Neuron (in vitro differentiated cells): ENCODE data around the gene TEDDM1.

Experiments used
- H2AFZ ChIP-seq: one replicate; pipeline ENCODE4 v1.6.1; 2013; ENCODE audit warnings: low read depth, mild to moderate bottlenecking, inconsistent platforms, low read length, moderate library complexity
- H3K27me3 ChIP-seq: one replicate; pipeline ENCODE4 v1.6.1; 2013; ENCODE audit warnings: low read length; ENCODE audit not compliant: insufficient read depth
- H3K36me3 ChIP-seq: one replicate; pipeline ENCODE4 v1.6.1; 2013; ENCODE audit warnings: low read length; ENCODE audit not compliant: insufficient read depth
- H3K4me1 ChIP-seq: one replicate; pipeline ENCODE4 v1.6.1; 2013; ENCODE audit warnings: low read length; ENCODE audit not compliant: insufficient read depth
- H3K4me3 ChIP-seq: 2 replicates; pipeline ENCODE4 v1.5.1; 2013; ENCODE audit warnings: mild to moderate bottlenecking, low read length, moderate library complexity
- H3K9me3 ChIP-seq: one replicate; pipeline ENCODE4 v1.6.1; 2013; ENCODE audit warnings: low read length

The TEDDM1 gene

DNA sequence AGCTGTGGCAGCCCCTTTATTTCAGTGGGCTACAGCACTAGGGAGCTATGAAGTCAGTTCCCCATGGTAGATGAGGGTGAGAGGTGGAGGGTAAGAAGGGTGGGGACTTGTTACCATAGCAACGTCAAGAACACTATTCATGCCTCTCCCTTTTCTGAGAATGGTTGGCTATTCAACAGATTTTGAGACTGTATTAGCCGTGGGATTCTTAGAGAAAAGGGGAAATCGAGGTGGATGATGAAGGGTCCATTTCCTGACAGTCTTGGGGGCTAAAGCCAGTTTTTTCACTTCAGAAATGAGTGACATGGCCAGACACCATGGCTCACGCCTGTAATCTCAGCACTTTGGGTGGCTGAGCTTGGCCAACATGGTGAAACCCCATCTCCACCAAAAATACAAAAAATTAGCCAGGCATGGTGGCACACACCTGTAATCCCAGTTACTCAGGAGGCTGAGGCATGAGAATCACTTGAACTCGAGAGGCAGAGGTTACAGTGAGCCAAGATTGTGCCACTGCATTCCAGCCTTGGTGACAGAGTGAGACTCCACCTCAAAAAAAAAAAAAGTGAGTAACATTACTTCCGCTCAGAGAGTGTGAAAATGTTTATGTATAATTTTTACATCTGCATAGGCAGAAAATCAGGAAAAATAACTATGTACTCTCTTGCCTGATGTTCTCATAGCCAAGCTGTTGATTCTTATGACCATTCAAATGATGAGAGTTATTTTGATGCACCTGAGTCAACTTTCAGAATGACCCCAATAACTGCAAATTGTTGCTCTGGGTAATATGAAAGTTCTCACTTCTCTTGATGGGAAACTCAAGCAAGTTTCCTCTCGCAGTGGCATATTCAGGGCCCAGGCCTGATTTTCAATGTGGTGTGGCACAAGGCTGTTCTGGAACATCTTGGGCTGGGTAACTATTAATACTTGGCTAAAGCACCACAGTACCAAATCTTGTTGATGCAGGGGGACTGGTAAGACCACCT is 26.3 kb upstream of the TEDDM1 start:
- Histone ChIP-seq H3K4me1 (no peaks in the 10 kb centered on the region), H3K27me3 (peaks cover 4% of the 10 kb centered on the region), H3K4me3 (no peak overlapping the region), H3K9me3 (no peaks in the 10 kb centered on the region), H2AFZ (no peak overlapping the region), H3K36me3 (no peaks in the 10 kb centered on the region)

DNA sequence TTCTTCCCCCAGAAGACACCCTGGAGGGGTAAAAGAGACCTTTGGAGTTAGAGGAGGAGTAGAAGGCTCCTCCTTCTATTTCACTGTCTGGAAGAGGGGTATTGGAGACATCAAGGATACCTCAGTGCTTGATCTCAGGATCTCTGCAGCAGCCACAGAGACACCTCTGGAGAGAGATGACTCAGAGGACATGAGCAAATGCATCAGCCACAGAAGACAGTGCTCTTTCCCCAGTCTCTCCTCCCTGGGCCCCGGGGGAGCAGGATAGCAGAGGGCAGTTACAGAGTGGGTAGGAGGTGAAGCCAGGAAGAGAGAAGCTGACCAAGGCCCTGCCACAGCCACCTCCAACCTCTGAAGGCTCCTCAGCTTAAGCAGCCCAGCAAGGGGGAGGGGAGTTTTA is 15.3 kb upstream of the TEDDM1 start:
- no peak overlapping the region for H3K4me3 ChIP-seq
- H3K9me3 ChIP-seq, result no peaks in the 10 kb centered on the region
- no peaks in the 10 kb centered on the region for H3K4me1 ChIP-seq
- no peaks in the 10 kb centered on the region for H3K36me3 ChIP-seq
- H2AFZ ChIP-seq, result no peak overlapping the region
- peaks cover 2% of the 10 kb centered on the region for H3K27me3 ChIP-seq

DNA sequence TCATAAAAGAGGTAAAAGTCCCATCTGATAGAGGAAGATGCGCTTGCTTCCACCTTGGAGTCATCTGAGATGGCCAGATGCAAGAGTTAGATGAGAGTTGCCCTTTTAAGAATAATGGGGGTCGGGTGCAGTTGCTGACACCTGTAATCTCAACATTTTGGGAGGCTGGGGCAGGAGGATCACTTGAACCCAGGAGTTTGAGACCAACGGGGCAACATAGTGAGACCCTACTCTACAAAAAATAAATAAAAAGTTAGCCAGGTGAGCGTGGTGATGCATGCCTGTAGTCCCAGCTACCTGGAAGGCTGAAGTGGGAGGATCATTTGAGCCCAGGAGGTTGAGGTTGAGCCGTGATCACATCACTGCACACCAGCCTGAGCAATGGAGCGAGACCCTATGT is 13.5 kb upstream of the TEDDM1 start:
- no peak overlapping the region for H2AFZ ChIP-seq
- no peak overlapping the region for H3K4me3 ChIP-seq
- no peaks in the 10 kb centered on the region for H3K4me1 ChIP-seq
- H3K36me3 ChIP-seq, result no peaks in the 10 kb centered on the region
- no peaks in the 10 kb centered on the region for H3K9me3 ChIP-seq
- peaks cover 2% of the 10 kb centered on the region for H3K27me3 ChIP-seq

DNA sequence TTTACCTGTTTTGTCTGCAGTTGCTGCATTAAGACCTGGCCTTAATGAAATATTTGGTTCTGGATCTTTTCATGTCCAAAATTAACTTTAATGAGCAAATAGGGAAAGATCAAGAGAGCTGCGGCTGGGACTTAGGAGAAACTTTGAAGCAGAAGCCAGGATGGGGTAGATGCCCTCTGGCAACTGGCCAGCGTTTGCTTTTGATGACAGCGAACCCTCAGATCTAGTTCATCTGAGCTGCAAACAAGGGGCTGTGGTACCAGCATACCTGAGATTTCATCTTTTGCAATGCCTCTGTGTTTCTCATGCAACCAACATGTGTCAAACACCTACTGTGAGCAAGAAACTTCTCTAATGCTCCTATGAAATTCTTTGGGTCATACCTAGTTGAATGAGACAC is 13.0 kb upstream of the TEDDM1 start:
- Histone ChIP-seq H3K4me1 (no peaks in the 10 kb centered on the region), H3K9me3 (no peaks in the 10 kb centered on the region), H3K4me3 (no peak overlapping the region), H3K27me3 (peaks cover 3% of the 10 kb centered on the region), H3K36me3 (no peaks in the 10 kb centered on the region), H2AFZ (no peak overlapping the region)

DNA sequence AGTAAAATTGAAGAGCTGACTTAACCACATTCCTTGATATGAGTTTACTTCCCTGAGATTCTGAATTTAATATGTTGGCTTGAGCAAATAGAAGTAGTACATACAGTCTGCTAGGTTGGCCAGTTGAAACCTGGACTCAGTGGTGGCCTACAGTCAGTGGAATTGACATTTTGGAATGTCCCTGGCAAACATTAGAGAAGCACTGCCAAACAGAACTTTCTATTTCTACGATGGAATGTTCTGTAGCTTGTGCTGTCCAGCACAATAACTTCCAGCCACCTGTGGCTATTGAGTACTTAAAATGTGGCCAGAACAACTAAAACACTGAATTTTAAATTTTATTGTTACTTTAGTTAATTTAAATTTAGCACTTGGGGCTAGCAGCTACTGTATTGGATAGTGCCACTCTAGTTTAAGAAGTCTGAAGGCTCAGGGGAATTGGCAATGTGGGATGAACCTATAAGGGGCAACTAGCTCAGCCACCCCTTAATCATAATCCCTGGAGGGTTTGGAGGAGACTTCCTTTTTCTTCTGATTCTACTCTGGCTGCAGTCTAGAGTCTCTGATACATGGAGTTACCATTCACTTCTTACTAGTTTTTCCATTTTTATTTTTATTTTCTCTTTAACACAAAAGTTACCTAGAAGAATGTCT is 10.3 kb upstream of the TEDDM1 start:
- H3K9me3 ChIP-seq, result no peaks in the 10 kb centered on the region
- no peaks in the 10 kb centered on the region for H3K4me1 ChIP-seq
- no peak overlapping the region for H3K4me3 ChIP-seq
- no peaks in the 10 kb centered on the region for H3K36me3 ChIP-seq
- H2AFZ ChIP-seq, result no peak overlapping the region
- H3K27me3 ChIP-seq, result peaks cover 2% of the 10 kb centered on the region

DNA sequence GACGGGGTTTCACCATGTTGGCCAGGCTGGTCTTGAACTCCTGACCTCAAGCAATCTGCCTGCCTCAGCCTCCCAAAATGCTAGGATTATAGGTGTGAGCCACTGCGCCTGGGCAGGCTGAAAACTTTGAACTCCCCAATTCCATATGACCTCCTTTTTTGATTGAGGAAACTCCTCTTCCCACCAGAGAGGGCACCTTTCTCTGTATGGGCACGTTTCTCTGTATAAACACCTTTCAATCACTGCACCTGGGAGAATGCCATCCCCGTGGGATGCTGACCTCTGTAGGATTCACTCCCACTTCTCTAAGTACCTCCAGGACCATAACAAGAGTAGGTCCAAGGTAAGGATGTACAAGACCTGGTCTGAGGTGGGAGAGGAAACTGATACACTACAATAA is 9.7 kb upstream of the TEDDM1 start:
- Histone ChIP-seq H3K27me3 (peaks cover 2% of the 10 kb centered on the region), H3K4me3 (no peak overlapping the region), H3K36me3 (no peaks in the 10 kb centered on the region), H3K4me1 (no peaks in the 10 kb centered on the region), H3K9me3 (no peaks in the 10 kb centered on the region), H2AFZ (no peak overlapping the region)

DNA sequence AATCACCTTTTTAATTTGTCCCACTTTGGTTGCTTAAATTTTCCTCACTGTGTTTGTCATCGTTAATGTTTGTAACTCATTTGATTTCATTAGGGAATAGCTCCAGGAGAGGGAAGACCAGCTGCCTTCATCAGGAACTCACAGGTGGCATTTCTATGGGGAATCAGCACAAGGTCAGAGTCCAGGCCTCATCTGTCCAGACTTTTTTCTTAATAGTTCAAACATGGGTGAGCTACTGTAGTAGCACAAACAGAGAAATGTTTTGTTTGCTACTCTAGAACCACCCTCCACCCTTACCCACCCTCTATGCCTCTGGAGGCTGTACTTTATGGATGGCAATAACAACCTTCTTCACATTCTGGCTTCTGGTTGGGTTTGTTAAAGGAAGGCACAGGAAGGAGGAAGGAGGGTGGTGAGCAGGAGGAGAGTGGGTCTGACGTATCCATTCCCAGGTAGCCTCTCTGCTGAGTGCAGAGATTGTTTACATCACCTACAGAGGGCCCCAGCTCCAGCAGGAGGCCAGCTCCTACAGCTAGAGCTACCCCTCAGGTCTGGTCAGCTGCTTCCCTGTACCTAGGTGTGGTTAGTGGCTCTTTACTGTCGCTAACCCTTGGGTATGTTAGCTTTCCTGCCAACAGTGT is 8.1 kb upstream of the TEDDM1 start:
- Histone ChIP-seq H3K4me3 (no peak overlapping the region), H3K27me3 (peaks cover 2% of the 10 kb centered on the region), H2AFZ (no peak overlapping the region), H3K4me1 (no peaks in the 10 kb centered on the region), H3K36me3 (no peaks in the 10 kb centered on the region), H3K9me3 (no peaks in the 10 kb centered on the region)

DNA sequence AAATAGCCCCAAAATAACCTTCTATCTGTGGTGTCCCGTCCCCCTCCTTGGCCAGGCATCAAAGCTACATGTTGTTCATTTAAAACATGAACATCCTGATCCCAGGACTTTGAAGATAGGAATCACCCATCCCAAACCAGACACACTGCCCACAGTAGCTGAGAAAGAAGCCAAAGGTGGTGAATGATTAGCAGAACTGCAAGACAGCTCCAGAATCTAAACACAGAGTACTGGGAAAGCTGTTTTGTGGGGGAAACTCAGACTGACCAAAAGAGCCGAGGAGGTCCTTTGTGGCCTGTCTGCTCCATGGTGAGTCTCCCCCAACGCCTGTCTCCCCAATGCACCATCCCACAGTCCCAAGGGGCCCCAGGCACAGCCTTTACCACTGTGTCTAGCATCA is 7.3 kb upstream of the TEDDM1 start:
- H2AFZ ChIP-seq, result no peak overlapping the region
- H3K4me1 ChIP-seq, result no peaks in the 10 kb centered on the region
- no peak overlapping the region for H3K4me3 ChIP-seq
- no peaks in the 10 kb centered on the region for H3K9me3 ChIP-seq
- H3K36me3 ChIP-seq, result no peaks in the 10 kb centered on the region
- H3K27me3 ChIP-seq, result peaks cover 2% of the 10 kb centered on the region

DNA sequence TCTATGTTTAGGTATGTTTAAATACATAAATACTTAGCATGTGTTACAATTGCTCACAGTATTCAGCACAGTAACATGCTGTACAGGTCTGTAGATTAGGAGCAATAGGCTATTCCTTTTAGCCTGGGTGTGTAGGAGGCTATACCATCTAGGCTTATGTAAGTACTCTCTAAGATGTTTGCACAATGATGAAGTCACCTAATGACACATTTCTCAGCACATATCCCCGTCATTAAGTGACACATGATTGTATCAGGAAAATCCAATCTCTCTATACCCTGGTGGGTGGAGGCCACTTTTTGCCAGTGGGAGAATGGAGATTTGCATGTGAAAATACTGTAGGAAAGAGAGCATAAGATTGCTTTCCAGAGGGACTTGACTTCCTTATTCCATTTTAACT is 5.5 kb upstream of the TEDDM1 start:
- Histone ChIP-seq H3K4me3 (no peak overlapping the region), H3K27me3 (peaks cover 2% of the 10 kb centered on the region), H3K9me3 (no peaks in the 10 kb centered on the region), H2AFZ (no peak overlapping the region), H3K36me3 (no peaks in the 10 kb centered on the region), H3K4me1 (no peaks in the 10 kb centered on the region)

DNA sequence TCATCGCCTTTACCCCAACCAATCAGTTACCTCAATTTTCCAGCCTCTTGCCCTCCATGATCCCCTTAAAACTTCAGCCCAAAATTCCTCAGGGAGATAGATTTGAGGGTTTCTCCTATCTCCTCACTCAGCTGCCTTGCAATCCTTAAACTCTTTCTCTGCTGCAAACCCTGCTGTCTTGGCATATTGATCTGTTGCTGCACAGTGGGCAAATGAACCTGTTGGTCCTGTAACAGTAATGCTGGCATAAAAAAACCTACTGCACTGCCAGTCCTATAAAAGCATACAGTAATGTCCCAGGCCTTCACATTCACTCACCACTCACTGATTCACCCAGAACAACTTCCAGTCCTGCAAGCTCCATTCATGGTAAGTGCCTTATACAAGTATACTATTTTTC is 5.1 kb upstream of the TEDDM1 start:
- H3K9me3 ChIP-seq, result no peaks in the 10 kb centered on the region

DNA sequence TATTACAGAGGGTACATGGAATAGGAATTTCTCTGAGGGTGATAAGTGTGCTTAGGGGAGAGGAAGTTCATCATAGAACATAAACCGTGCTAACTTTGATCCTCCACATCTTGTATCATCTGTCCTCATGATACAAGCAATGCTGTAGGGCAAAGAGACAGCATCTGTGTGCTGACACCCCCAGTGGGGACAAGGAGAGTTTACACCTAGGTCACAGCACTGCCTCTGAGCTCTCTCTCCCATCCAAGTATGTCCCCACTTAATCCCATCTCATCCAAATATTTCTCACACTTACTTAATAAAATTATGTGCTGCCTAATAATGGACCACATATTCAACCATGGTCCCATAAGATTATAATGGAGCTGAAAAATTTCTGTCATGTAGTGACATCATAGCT is 4.3 kb upstream of the TEDDM1 start:
- Histone ChIP-seq H2AFZ (no peak overlapping the region), H3K27me3 (peaks cover 2% of the 10 kb centered on the region), H3K9me3 (no peaks in the 10 kb centered on the region), H3K36me3 (no peaks in the 10 kb centered on the region), H3K4me3 (no peak overlapping the region), H3K4me1 (no peaks in the 10 kb centered on the region)

More for the DNA sequence above, 5.1 kb upstream of the TEDDM1 start:
- no peaks in the 10 kb centered on the region for H3K4me1 ChIP-seq
- H3K36me3 ChIP-seq, result no peaks in the 10 kb centered on the region
- no peak overlapping the region for H3K4me3 ChIP-seq
- no peak overlapping the region for H2AFZ ChIP-seq
- peaks cover 2% of the 10 kb centered on the region for H3K27me3 ChIP-seq

DNA sequence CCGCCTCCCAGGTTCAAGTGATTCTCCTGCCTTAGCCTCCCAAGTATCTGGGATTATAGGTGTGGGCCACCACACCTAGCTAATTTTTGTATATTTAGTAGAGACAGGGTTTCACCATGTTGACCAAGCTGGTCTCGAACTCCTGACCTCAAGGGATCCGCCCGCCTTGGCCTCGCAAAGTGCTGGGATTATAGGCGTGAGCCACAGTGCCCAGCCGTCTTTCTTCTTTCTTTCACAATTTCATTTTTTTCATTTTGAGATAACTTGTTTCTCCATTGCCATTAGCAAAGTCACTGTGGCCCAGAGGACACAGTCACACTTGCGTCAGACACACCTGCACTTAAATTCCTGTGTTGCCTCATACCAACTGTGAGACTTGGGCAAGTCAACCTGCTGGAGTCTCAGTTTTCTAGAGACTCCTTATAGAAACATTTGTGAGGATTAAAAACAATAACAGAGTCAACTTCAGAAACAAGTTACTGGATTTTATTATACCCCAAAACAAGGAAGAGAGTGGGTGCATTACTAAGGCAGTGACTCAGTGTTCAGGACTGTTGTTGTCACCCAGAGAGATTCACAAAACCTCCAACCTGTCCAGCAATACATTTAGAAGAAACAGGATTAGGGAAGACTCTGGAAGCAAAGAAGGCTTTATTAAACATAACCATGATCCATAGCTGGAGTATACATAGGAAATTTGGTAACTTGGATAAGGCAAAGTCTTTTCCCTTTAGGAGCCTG is 2.6 kb downstream of the TEDDM1 start:
- no peak overlapping the region for H3K4me3 ChIP-seq
- H2AFZ ChIP-seq, result no peak overlapping the region
- H3K4me1 ChIP-seq, result peaks cover 6% of the 10 kb centered on the region
- no peaks in the 10 kb centered on the region for H3K9me3 ChIP-seq
- H3K36me3 ChIP-seq, result no peaks in the 10 kb centered on the region
- H3K27me3 ChIP-seq, result no peaks in the 10 kb centered on the region

DNA sequence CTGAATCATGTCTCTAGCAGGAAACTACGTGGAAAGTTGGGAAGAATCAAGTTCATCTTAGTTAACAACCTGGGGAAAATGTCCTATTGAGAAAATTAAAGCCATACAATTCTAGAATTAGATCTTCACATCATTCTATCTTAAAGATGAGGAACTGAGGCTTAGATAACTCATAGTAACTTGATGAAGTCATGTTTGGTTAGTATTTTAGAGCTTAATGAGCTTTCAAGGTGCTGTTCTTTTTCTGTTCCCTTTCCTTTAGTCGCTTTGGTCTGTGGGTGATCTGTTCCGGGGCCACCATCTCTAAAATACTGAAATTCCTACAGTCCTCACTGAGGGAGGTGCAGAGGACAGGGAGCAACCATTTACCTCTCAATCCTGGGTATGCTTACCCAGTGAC is 4.6 kb downstream of the TEDDM1 start:
- H3K9me3 ChIP-seq, result no peaks in the 10 kb centered on the region
- no peaks in the 10 kb centered on the region for H3K27me3 ChIP-seq
- no peaks in the 10 kb centered on the region for H3K36me3 ChIP-seq
- no peak overlapping the region for H2AFZ ChIP-seq
- no peak overlapping the region for H3K4me3 ChIP-seq
- H3K4me1 ChIP-seq, result peaks cover 6% of the 10 kb centered on the region
